Gastroesophageal sphincter (tissue), 4 donors: ENCODE results near the gene DAAM1. TPM values are rescaled to one million over a fixed set of nuclear protein-coding genes. Genes with fewer than 3 reads are reported as not detected.

Source experiments
- ATAC-seq: fragments of 150-250 bp; one replicate; pipeline ENCODE4 v1.9.1; 2016; ENCODE audit warnings: mild to moderate bottlenecking, moderate library complexity
- H3K27ac ChIP-seq, 4 donors: fragments of 200-600 bp; sonication (generic) in 3 of 4; 1 replicate in 3 of 4; 2 replicates in 1 of 4; pipeline ENCODE4 v1.5.1; 2016 to 2019
- H3K27me3 ChIP-seq: fragments of 200-600 bp; sonication (generic); one replicate; pipeline ENCODE4 v1.5.1; 2019
- H3K36me3 ChIP-seq, 2 donors: fragments of 200-600 bp; sonication (generic); one replicate each; pipeline ENCODE4 v1.5.1; 2019; ENCODE audit warnings: control low read depth in 1 of 2
- H3K4me1 ChIP-seq, 3 donors: fragments of 200-600 bp; sonication (generic); 1 replicate in 2 of 3; 2 replicates in 1 of 3; pipeline ENCODE4 v1.5.1; 2016 to 2019; ENCODE audit warnings: control low read depth in 2 of 3
- H3K4me3 ChIP-seq, 2 donors: fragments of 200-600 bp; sonication (generic); one replicate each; pipeline ENCODE4 v1.5.1; 2019; ENCODE audit warnings: mild to moderate bottlenecking in 1 of 2, moderate library complexity in 1 of 2
- H3K9me3 ChIP-seq, 3 donors: fragments of 200-600 bp; sonication (generic); one replicate each; pipeline ENCODE4 v1.5.1; 2017 to 2019; ENCODE audit warnings: control low read depth in 2 of 3
- CTCF ChIP-seq, 4 experiments: fragments of 200-600 bp in 2 of 4; fragments of 450-650 bp in 2 of 4; sonication (generic) in 1 of 4; IDR thresholded peaks; one replicate each; pipeline ENCODE4 v1.5.1; 2017 to 2019; ENCODE audit warnings: antibody characterized with exemption in 4 of 4, mild to moderate bottlenecking in 2 of 4, moderate library complexity in 2 of 4
- EP300 ChIP-seq: sonication (generic); formaldehyde crosslinking; IDR thresholded peaks from one replicate; pipeline ENCODE4 v1.6.1; 2017; ENCODE audit warnings: antibody characterized with exemption, mild to moderate bottlenecking
- POLR2A ChIP-seq, 2 donors: fragments of 450-650 bp; IDR thresholded peaks; one replicate each; pipeline ENCODE4 v1.6.1; 2017; ENCODE audit warnings: antibody characterized with exemption in 2 of 2, mild to moderate bottlenecking in 2 of 2, moderate library complexity in 1 of 2
- POLR2AphosphoS5 ChIP-seq: sonication (generic); formaldehyde crosslinking; IDR thresholded peaks from one replicate; pipeline ENCODE4 v1.6.1; 2017; ENCODE audit warnings: antibody characterized with exemption
- WGBS, 2 donors: methylation state at CpG; one replicate each; pipeline ENCODE4 v1.1.5; 2018; ENCODE audit warnings: low coverage in 1 of 2; 5-methylcytosine and 5-hydroxymethylcytosine counted together
- total RNA-seq, 4 donors: library from RNA; depleted of rRNA; stranded (reverse); fragments of >200 nt; gene quantifications; one replicate each; pipeline ENCODE4 v1.1.0, GENCODE V29; 2016

Gene DAAM1
- total RNA-seq, 4 donors from 2014 or later, result 64.0 to 124 (median 87.3) TPM

GRCh38 chr14:59342516-59343484 is 154.3 kb downstream of the DAAM1 start:
- Histone ChIP-seq H3K9me3 (no peaks in the 10 kb centered on the region), H3K27ac (peak overlapping the region; percentile 67 to 99 (median 86)), H3K36me3 (peaks cover 0 to 2% of the 10 kb centered on the region in 2 donors), H3K27me3 (no peaks in the 10 kb centered on the region), H3K4me1 (peaks cover 0 to 99% (median 42%) of the 10 kb centered on the region in 3 donors), H3K4me3 (no peak overlapping the region)
- no peak for TF ChIP-seq CTCF (IDR thresholded peaks at IDR 0.05)
- no peak for TF ChIP-seq POLR2AphosphoS5
- TF ChIP-seq EP300, result no peak
- no peak for TF ChIP-seq POLR2A (IDR thresholded peaks at IDR 0.05)
- WGBS, 2 donors, result 60 to 61% methylated on average over 6 to 10 of the region's 11 CpGs
- ATAC-seq, result no peak

GRCh38 chr14:59343585-59343984 is 155.1 kb downstream of the DAAM1 start:
- no peaks in the 10 kb centered on the region for H3K27me3 ChIP-seq
- WGBS, 2 donors, result no CpG with 5 or more reads among the region's 3 CpGs
- TF ChIP-seq POLR2AphosphoS5 (peak; percentile 13), EP300 (no peak)
- peaks cover 0 to 9% of the 10 kb centered on the region in 2 donors for H3K36me3 ChIP-seq
- ATAC-seq, result no peak
- H3K27ac ChIP-seq, result peak overlapping the region; percentile 67 to 99 (median 86)
- H3K4me3 ChIP-seq, result no peak overlapping the region
- no peaks in the 10 kb centered on the region for H3K9me3 ChIP-seq
- H3K4me1 ChIP-seq, result peaks cover 4 to 99% (median 38%) of the 10 kb centered on the region in 3 donors

- WGBS, 2 donors, result 29 to 64% methylated on average over 2 to 4 of the region's 4 CpGs
- no peak overlapping the region for H3K4me3 ChIP-seq
- H3K36me3 ChIP-seq, result peaks cover 0 to 9% of the 10 kb centered on the region in 2 donors
- H3K27ac ChIP-seq, result peak overlapping the region; percentile 67 to 99 (median 86)
- no peak for ATAC-seq
- H3K9me3 ChIP-seq, result no peaks in the 10 kb centered on the region
- H3K4me1 ChIP-seq, result peaks cover 8 to 99% (median 40%) of the 10 kb centered on the region in 3 donors
- TF ChIP-seq CTCF (IDR thresholded peaks at IDR 0.05) (no peak), POLR2AphosphoS5 (no peak), EP300 (no peak), POLR2A (IDR thresholded peaks at IDR 0.05) (no peak)
- no peaks in the 10 kb centered on the region for H3K27me3 ChIP-seq
These were observed 155.5 kb downstream of the DAAM1 start for GRCh38 chr14:59344016-59344415.

- TF ChIP-seq POLR2A (IDR thresholded peaks at IDR 0.05) (no peak), CTCF (IDR thresholded peaks at IDR 0.05) (no peak), POLR2AphosphoS5 (peak; percentile 85), EP300 (peak; percentile 35)
- Histone ChIP-seq H3K4me1 (peaks cover 15 to 99% (median 43%) of the 10 kb centered on the region in 3 donors), H3K27me3 (no peaks in the 10 kb centered on the region), H3K27ac (peak overlapping the region; percentile 82 to 99 (median 86)), H3K36me3 (peaks cover 0 to 9% of the 10 kb centered on the region in 2 donors), H3K9me3 (no peaks in the 10 kb centered on the region), H3K4me3 (no peak overlapping the region)
- WGBS, 2 donors, result 26 to 28% methylated on average over 10 of the region's 10 CpGs
- peak; percentile 58 for ATAC-seq
These were observed 156.4 kb downstream of the DAAM1 start for GRCh38 chr14:59344691-59345455.

GRCh38 chr14:59346329-59346728 is 157.9 kb downstream of the DAAM1 start:
- no peak for TF ChIP-seq POLR2A (IDR thresholded peaks at IDR 0.05)
- no peak for TF ChIP-seq EP300
- TF ChIP-seq CTCF (IDR thresholded peaks at IDR 0.05), result no peak
- TF ChIP-seq POLR2AphosphoS5, result no peak
- Histone ChIP-seq H3K4me3 (no peak overlapping the region), H3K36me3 (peaks cover 0 to 20% of the 10 kb centered on the region in 2 donors), H3K4me1 (peaks cover 16 to 99% (median 43%) of the 10 kb centered on the region in 3 donors), H3K27ac (peak overlapping the region; percentile 82 to 99 (median 86)), H3K27me3 (no peaks in the 10 kb centered on the region), H3K9me3 (no peaks in the 10 kb centered on the region)
- WGBS, 2 donors, result 100% methylated on average over 1 of the region's 1 CpG; no CpG with 5 or more reads in 1 of the 2 donors
- no peak for ATAC-seq
